Stimulated activated CD8-positive, alpha-beta memory T cell treated with anti-CD3 and anti-CD28 coated beads, Interleukin-15, amount 100 ng/mL, for 24 hours (primary cell): ENCODE results near the gene RNF213.

ENCODE experiments used
- DNase-seq: peaks from one replicate; pipeline ENCODE4 v3.0.0-alpha.2; 2020; ENCODE audit warnings: low read depth

The RNF213 gene

GRCh38 chr17:80419255-80419654, 158.6 kb downstream of the RNF213 start:
- DNase-seq: no peak

DNA sequence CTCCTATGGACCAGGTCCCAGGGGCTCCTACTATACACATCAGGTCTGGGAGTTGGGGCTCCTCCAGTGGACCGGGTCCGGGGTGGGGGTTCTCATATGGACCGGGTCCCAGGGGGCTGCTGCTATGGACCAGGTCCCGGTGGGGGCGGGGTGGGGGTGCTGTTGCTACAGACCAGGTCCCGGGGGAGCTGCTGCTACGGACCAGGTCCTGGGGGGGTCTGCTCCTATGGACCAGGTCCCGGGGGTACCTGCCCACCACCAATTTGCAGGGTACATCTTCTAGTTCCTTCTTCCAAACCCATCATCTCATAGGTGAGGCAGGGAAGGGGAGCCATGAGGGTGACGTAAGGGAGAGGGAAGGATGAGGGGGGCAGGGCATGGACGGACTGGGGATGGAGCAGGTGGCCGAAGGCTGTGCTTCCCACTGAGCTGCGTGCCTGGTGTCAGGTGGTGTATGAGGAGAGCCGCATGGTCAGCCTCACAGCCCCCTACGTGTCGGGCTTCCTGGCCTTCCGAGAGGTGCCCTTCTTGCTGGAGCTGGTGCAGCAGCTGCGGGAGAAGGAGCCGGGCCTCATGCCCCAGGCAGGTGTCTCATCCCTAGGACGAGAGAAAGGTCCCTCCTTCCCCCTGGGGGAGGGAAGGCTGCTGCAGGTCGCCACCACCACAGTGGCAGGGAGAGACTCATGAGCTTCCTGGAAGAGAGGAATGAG, 160.9 kb downstream of the RNF213 start:
- no peak for DNase-seq

DNA sequence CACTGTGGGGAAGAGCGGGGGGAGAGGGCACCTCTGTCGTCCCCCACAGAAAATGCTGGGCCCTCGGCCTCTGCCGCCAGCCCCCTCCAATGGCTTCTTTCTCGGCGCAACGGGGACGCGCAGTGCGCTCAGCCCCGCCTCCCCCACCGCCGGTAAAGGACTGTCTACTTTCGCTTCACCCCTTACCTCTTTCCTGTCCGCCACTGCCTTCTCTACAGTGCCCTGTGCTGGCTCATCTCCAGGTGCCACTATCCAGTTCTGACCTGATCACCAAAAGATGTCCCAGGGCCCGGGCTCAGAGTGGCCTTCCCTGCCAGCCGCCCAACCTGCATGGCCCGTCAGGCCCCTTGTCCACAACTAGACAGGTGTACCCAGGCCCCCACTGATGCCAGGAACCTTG, 161.6 kb downstream of the RNF213 start:
- no peak for DNase-seq

GRCh38 chr17:80422981-80423380, 162.3 kb downstream of the RNF213 start:
- no peak for DNase-seq

DNA sequence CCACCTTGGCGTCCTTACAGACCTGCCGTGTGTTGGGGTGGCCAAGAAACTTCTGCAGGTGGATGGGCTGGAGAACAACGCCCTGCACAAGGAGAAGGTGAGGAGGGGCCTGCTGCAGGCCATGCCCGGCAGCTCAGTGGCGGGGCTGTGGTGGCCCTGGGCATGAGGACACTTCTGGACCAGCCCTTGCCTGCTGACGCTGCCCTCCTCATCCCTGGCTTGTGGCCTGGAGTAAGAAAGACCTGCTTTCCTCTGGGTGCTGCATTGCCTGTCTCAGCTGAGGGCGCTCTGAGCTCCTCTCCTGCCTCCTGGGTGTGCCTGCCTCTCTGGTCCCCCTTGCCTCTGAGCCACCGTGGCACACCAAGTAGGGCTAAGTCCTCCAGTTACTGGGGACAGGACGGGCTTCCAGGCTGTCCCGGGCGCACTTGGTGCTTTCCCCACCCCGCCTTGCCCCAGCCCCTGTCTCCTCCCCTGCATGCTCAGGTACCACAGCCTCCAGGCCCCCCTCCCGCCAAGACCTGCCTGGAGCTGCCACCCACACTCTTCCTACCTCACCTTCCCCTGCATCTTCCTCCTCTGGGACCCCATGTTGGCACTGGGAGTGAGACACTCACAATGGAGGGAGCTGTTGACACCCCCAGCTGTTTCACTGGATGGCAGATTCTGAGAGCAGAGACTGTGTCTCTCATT, 163.0 kb downstream of the RNF213 start:
- DNase-seq: no peak

- DNase-seq: no peak
Observed at GRCh38 chr17:80424261-80424660, 163.6 kb downstream of the RNF213 start.

GRCh38 chr17:80424878-80425765, 164.5 kb downstream of the RNF213 start:
- no peak for DNase-seq

- no peak for DNase-seq
Observed at GRCh38 chr17:80425835-80426426, 165.3 kb downstream of the RNF213 start.

DNA sequence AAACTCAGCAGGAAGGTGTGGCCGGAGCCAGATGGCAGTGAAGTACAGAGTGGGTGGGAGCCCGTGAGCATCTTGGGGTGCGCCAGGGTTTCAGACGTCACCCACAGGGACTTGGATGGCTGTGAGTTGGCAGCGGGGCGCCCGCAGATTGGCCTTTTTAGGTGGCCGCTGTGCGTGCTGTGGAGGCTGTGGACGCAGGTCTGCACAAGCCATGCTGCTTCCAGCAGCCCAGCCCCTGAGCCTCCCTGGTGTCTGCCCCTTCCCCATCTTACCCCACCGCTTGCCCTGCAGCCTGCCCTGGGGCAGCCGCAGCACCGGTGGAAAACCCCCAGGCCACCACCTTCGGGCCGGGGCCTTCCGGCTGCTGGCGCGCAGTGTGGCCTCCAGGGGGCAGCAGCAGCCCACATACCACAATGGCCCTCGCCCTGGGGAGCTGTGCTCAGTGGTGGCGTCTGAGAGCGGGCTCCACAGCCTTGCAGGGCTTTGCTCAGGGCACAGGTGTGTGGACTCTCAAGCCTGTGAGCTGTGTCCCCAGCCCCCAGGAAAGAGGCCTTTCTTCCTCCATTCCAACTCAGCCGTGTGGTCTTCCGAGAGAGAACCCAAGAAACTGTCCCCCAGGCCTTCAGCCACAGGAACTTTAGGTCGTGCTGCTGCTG, 166.1 kb downstream of the RNF213 start:
- peak; percentile 85 for DNase-seq

- DNase-seq: no peak
Observed at GRCh38 chr17:80427366-80428282, 167.0 kb downstream of the RNF213 start.

DNA sequence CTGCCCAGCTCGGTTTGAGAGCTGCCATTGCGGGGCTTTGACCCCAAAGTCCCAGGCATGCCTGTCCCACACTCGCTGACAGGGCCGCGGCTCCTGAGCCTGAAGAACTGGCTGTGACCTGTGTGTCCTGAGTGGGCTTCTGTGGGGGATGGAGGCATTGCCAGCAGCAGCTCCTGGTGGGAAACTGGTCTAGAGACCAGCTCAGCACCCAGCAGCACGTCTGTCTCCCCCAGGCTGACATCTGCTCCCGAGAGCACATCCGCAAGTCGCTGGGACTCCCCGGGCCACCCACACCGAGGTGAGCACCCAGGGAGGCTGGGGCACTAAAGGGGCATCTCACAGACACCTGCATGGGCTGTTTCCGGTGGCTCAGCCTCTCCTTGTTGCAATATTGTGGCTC, 167.7 kb downstream of the RNF213 start:
- DNase-seq: no peak

GRCh38 chr17:80428796-80429195, 168.1 kb downstream of the RNF213 start:
- DNase-seq: no peak

- DNase-seq: no peak
Observed at GRCh38 chr17:80429356-80430275, 169.0 kb downstream of the RNF213 start.

DNA sequence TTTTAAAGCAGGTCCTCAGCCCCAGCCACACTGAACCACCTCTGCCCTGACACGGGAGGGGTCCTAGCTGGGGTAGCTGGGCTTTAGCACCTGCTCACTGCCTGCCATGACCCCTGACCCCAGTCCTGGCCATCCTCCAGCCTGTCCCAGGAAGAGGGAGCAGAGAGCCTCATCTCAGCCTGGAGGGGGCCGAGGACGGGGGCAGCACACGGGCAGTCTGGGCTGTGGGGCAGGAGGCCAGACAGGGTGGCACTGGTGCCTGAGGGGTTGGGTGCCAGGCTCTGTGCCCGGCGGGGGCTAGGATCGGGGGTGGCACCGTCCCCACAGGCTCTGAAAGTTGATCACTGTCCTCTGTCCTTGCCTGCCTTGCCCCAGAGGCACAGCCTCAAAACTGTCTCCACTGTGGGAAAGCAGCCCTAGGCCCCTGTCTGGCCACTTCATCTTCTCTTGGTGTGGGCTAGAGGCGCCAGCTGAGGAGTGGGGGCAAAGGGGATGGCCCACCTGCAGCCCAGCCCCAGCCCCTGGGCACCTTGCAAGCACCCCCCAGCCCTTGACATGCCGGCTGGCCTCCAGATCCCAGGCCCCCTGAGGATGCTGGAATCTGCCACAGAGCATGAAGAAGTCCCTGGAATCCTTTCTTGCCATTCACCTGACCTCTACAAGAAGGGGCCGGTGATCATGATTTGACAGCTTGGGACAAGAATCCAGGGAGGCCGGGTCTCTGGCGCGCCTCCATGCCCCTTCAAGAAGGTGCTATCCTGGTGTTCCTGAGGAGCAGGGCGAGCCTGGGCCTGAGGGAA, 170.0 kb downstream of the RNF213 start:
- no peak for DNase-seq

DNA sequence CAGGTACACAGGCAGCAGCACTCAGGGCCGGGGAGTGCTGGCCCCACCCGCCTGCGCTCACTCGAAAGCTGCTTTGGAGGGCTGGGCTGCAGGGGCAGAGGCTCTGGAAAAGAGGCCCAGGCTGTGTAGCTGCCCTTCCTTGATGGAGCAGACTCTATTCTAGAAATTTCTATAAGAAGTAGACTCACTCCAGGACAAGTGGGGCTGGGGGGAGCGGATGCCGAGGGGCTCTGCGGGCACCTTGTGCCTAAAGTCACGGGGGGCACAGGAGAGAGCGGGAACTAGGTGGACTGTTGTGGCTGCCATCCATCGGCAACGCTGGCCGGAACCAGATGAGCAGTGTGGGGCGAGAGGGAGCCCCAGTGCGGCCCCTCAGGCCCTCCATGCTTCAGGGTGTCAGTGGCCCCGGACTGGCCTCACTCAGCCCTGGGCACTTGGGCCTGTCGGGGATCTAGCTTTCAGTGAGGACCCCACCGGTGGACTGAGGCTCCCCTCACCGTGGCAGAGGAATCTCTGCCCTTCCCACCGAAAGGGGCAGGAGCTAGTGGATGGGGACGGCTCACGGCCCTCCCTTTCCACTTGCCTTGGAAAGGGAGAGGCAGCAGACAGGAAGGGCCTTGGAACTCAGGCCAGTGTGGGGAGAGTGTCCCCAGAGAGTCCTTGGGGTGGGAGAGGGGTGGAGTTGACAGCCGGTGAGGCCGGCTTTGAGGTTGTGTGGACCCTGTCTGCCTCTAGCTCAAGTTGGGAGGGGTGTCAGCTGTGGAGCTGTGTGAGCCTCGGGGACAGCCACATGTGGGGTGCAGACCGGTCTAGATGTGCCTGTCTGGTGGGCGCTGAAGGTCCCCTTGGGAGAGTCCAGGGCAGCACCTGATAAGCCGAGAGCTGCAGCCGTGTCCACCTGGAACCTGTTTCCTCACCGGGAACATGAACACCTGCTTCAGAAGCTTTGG, 170.9 kb downstream of the RNF213 start:
- no peak for DNase-seq

GRCh38 chr17:80432350-80432955, 171.8 kb downstream of the RNF213 start:
- DNase-seq: no peak

DNA sequence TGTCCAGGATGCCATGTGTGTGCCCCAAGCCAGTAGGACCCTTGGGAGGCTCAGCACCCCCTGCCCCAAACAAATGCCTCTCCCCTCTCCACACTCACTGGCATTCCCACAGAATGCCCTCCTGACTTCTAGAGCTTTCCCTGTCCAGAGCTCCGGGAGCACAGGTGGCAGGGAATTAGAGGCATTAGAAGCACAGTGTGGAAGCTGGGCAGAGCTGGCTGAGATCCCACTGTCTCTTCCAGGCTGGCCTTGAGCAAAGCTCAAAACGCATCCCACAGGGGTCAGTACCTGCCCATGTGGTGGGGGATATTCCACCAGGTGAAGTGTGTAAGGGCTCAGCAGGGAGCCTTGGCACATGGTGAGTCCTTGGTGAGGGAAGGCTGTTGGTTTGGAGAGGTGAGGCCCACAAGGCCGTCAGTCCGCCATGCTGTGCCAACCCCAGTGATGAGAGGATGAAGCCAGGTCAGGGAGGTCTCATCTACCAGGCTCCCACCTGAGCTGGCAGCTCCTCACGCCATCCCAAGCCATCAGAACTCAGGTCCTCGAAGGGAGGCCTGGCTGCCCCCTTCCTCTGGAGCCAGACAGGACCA, 172.4 kb downstream of the RNF213 start:
- DNase-seq: no peak
